ENCODE data around the gene TTC39B.
A peak's percentile ranks its signal among the peaks of the same experiment; 100 is the strongest.
"Not testable (repeated sequence)": the region's sequence is repeated elsewhere in the genome, so short reads cannot be mapped to it uniquely, and the experiment has no call there.

The TTC39B gene

DNA sequence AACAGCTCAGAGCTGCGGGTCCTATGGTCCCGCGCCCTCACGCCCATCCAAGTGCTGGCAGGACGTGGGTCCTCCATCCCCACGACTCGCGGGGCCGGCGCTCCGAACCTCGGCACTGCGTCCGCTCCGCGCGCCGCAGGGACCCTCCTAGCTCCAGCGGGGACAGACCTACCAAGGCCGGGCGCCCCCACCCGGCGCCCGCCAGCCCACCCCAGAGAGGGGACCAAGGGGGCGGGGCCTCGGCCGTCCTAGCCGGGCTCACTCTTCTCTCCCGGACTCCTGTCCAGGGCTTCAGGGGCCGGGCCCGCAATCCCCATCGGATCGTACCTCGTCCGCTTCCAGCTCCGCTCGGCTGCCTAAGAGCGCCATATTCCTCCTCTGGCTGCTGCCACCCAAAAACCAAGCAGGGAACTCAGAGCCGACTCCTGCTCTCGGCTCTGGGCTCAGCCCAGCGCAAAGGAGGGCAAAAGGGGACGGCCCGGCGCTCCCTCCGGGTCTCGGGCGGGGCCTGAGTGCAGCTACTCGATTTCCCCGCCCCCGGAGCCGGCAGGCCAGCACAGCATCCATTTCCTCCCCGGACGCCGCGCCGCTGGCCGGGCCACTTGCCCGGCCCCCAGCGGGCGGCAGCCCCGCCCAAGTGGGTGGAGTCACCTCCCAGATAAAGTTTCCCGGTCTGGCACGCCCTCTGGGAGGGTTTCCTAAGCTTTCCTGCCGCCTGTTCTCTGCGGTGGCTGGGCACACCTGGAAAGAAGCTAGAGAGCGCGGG is at the start of gene TTC39B:
Gene TTC39B, minus strand, starts transcription at position 460 of the 766 bp plus-strand sequence. Its CDS starts 91 bp downstream, at position 369.
- Mint-ChIP-seq H3K36me3 (ENCODE audit: low read depth) (peaks cover 20% of the 10 kb centered on the region), H3K27ac (peak within 1 kb of the TSS; percentile 98), H3K27me3 (ENCODE audit: low read depth) (no peaks in the 10 kb centered on the region)

DNA sequence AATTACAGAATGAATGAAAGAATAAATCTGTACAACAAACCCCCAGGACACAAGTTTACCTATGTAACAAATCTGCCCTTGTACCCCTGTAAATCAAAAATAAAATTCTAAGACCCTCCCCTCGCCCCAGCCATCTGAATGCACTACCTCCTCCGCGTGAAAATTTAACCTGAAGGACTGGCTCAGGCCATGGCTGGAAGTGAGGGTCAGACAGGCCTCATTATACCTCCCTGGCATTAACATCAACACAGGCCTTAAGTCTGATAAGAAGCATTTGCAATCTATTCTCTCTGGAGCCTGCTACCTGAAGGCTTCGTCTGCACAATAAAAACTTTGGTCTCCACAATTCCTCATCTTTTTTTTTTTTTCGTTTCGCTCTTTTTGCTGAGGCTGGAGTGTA is 48.7 kb upstream of the TTC39B start:
- Mint-ChIP-seq H3K27me3 (ENCODE audit: low read depth) (no peaks in the 10 kb centered on the region), H3K4me3 (no peak overlapping the region), H3K4me1 (ENCODE audit: low read depth) (peaks cover 22% of the 10 kb centered on the region), H3K9me3 (no peaks in the 10 kb centered on the region), H3K36me3 (ENCODE audit: low read depth) (no peaks in the 10 kb centered on the region), H3K27ac (no peak overlapping the region)
- DNase-seq (ENCODE audit: low spot score): no peak

More for the DNA sequence above, at the start of gene TTC39B:
- peak; percentile 89 for DNase-seq (ENCODE audit: low spot score)
- peak within 1 kb of the TSS; percentile 99 for H3K4me3 Mint-ChIP-seq
- peaks cover 8% of the 10 kb centered on the region for H3K9me3 Mint-ChIP-seq
- peaks cover 50% of the 10 kb centered on the region for H3K4me1 Mint-ChIP-seq (ENCODE audit: low read depth)

DNA sequence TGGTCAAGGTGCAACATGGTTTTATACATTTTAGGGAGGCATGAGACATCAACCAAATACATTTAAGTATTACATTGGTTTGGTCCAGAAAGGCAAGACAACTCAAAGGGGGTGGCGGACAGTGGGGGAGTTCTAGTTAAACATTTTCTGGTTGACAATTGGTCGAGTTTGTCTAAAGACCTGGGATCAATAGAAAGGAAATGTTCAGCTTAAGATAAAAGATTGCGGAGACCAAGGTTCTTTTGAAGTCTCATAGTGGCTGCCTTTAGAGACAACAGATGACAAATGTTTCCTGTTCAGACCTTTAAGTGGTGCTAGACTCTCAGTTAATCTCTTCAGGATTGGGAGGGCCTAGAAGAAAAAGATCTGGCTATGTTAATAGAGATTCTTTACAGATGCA is 47.7 kb upstream of the TTC39B start:
- Mint-ChIP-seq H3K27ac (peak overlapping the region; percentile 41), H3K4me3 (no peak overlapping the region), H3K36me3 (ENCODE audit: low read depth) (no peaks in the 10 kb centered on the region), H3K4me1 (ENCODE audit: low read depth) (peaks cover 22% of the 10 kb centered on the region), H3K27me3 (ENCODE audit: low read depth) (no peaks in the 10 kb centered on the region), H3K9me3 (no peaks in the 10 kb centered on the region)
- DNase-seq (ENCODE audit: low spot score): no peak

DNA sequence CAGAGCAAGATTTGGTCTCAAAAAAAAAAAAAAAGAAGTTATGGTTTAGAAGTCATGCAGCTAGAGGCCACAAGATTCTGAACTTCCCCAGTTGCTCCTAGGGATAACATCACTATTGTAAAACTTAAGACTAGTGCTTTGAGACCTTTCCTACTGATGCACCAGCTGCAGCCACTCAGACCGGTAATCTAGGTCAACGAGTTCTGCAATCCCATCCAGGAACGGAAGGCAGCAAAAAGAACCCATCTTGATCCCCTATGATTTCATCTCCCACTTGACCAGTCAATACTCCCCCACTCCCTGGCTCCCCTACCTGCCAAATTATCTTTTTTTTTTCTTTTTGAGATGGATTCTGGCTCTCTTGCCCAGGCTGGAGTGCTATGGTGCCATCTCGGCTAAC is 46.9 kb upstream of the TTC39B start:
- Mint-ChIP-seq H3K27me3 (ENCODE audit: low read depth) (no peaks in the 10 kb centered on the region), H3K9me3 (no peaks in the 10 kb centered on the region), H3K4me1 (ENCODE audit: low read depth) (peaks cover 22% of the 10 kb centered on the region)

DNA sequence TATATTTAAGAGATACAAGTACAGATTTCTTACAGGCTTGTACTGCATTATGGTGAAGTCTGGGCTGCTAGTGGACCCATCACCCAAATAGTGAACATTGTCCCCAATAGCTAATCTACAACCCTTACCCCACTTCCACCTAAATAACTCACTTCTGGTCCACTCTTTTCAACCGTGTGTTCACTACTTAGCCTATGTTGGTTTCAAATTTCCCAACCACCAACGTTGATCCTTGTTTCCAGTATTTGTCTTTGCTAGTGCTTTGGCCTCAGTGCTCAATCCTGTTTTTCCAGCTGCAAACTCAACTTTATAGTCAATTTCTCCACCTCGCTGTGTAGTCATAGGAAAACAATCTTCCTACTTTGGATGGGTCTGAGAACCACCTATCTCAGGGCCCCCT is 45.3 kb upstream of the TTC39B start:
- Mint-ChIP-seq H3K27me3 (ENCODE audit: low read depth) (no peaks in the 10 kb centered on the region), H3K27ac (no peak overlapping the region), H3K4me1 (ENCODE audit: low read depth) (peaks cover 21% of the 10 kb centered on the region), H3K4me3 (no peak overlapping the region), H3K36me3 (ENCODE audit: low read depth) (no peaks in the 10 kb centered on the region), H3K9me3 (no peaks in the 10 kb centered on the region)
- DNase-seq (ENCODE audit: low spot score): no peak

More for the DNA sequence above, 46.9 kb upstream of the TTC39B start:
- Mint-ChIP-seq H3K27ac (no peak overlapping the region), H3K36me3 (ENCODE audit: low read depth) (no peaks in the 10 kb centered on the region), H3K4me3 (no peak overlapping the region)
- DNase-seq (ENCODE audit: low spot score): no peak

DNA sequence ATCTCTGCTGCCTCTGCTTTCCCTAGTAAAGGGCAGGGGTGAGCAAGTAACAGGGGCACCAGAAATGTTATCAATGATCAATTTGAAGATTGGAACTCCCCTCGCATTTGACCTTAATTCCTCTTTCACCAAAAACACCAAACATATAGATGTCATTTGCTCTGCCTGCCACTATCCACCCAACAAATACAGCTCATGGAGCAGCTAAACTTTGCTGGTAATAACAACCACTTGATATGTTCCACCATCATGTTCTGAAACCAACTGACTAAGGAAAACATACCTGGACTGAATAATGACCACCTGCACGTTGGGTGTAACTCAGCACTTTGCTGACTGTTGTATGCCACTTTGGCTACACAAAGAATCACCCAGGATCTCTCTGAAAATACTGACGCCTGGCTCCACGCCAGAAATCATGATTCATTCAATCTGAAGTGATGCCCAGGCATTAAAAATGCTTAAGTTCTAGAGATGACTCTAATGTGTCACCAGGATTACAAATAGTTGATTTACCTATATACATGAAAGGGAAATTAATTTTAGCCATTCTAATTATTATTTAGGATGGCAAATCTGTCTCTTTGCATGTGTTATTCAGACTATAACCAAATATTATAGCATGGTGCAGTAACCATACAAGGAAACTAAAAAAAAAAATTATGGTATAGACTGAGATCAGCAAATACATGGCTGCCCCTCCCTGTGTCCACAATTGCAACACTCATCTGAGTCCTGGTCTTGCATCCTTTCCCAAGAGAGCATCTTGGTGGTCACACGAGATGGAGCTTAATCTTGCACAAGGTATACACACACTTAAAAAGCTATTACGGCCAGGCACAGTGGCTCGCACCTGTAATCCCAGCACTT is 43.1 kb upstream of the TTC39B start:
- no peak overlapping the region for H3K4me3 Mint-ChIP-seq
- DNase-seq (ENCODE audit: low spot score): no peak
- H3K27me3 Mint-ChIP-seq (ENCODE audit: low read depth): no peaks in the 10 kb centered on the region
- H3K9me3 Mint-ChIP-seq: no peaks in the 10 kb centered on the region
- H3K27ac Mint-ChIP-seq: no peak overlapping the region
- H3K4me1 Mint-ChIP-seq (ENCODE audit: low read depth): peaks cover 12% of the 10 kb centered on the region
- no peaks in the 10 kb centered on the region for H3K36me3 Mint-ChIP-seq (ENCODE audit: low read depth)

DNA sequence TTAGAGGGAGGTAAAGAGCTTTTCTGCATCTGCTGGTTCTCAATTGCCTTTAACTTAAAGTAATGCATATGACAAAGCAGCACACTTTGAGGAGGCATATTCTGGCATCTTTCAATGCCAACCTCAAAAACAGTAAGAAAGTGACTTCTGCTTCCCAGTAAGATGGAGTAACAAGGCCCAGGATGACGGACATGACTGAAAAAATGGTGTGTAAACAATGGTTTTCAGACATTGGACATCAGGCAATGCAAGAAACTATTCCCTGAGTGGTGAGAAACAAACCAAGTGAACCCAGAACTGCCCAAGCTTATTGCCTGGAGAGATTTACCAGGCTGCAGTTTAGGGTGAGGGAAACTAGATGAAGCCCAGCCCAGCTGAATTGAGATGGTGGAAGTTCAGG is 39.8 kb upstream of the TTC39B start:
- no peak overlapping the region for H3K4me3 Mint-ChIP-seq
- peaks cover 1% of the 10 kb centered on the region for H3K36me3 Mint-ChIP-seq (ENCODE audit: low read depth)
- no peaks in the 10 kb centered on the region for H3K9me3 Mint-ChIP-seq
- peaks cover 4% of the 10 kb centered on the region for H3K4me1 Mint-ChIP-seq (ENCODE audit: low read depth)
- no peak for DNase-seq (ENCODE audit: low spot score)
- no peak overlapping the region for H3K27ac Mint-ChIP-seq
- H3K27me3 Mint-ChIP-seq (ENCODE audit: low read depth): no peaks in the 10 kb centered on the region

DNA sequence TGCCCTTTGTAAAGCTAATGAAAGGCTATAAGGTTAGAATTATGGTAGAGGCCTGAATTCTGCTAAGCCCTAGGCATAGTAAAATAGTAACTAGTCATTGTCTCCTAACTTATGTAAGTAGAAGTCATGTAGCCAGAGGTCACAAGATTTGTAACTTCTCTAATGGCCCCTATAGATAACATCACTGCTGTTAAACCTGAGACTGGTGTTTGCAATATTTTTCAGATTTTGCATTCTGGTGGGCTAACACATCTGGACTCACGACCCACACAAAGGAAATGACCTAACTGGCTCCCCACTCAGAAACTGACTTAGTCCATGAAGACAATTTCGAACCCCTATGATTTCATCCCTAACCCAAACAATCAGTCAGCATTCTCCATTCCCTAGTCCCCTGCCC is 37.2 kb upstream of the TTC39B start:
- Mint-ChIP-seq H3K9me3 (peaks cover 4% of the 10 kb centered on the region), H3K27me3 (ENCODE audit: low read depth) (peaks cover 8% of the 10 kb centered on the region), H3K27ac (no peak overlapping the region), H3K36me3 (ENCODE audit: low read depth) (peaks cover 1% of the 10 kb centered on the region), H3K4me3 (no peak overlapping the region), H3K4me1 (ENCODE audit: low read depth) (no peaks in the 10 kb centered on the region)
- DNase-seq (ENCODE audit: low spot score): no peak

DNA sequence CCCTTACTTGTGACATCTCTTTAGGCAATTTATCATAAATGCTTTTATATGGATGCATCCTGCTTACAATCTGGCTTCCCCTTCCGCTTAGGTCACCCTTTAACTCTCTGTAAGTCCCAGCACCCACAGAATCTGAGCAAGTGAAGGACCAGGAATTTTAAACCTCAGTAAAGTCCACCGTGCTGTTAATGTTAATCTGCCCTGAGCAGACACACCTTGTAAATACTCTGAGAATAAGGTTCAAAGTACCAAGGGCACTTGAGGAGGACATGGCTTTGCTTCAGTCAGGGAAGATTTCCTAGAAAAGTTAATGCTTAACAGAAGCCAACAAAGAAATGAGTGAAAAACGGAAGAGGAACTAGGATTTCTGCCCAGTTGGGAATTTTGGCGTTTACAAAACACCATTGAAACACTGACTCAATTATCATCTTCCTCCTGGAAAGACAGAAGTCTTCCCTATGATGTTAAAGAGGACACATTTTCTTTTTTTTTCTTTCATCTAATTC is 26.4 kb upstream of the TTC39B start:
- no peak for DNase-seq (ENCODE audit: low spot score)

DNA sequence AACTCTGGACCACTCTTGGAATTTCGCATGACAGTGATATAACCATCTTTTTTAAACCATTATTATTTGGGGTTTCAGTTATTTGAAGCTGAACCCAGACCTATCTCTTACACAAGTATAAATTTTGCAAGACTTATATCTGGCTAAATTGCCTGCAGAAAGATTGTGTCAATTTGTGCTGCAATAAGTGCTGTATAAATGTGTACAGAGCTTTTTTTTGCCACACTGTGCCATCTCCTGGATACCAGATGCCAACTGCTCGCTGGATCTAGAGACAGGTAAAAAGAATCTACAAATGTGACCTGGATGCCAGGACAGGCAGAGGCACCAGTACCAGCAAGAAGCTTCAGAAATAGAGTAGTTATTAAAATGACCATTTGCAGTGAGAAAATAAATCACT is 25.9 kb upstream of the TTC39B start:
- no peak overlapping the region for H3K27ac Mint-ChIP-seq
- H3K4me3 Mint-ChIP-seq: no peak overlapping the region
- H3K4me1 Mint-ChIP-seq (ENCODE audit: low read depth): no peaks in the 10 kb centered on the region
- no peak for DNase-seq (ENCODE audit: low spot score)
- no peaks in the 10 kb centered on the region for H3K9me3 Mint-ChIP-seq
- H3K27me3 Mint-ChIP-seq (ENCODE audit: low read depth): peaks cover 22% of the 10 kb centered on the region
- no peaks in the 10 kb centered on the region for H3K36me3 Mint-ChIP-seq (ENCODE audit: low read depth)

More for the DNA sequence above, 26.4 kb upstream of the TTC39B start:
- Mint-ChIP-seq H3K9me3 (no peaks in the 10 kb centered on the region), H3K4me1 (ENCODE audit: low read depth) (no peaks in the 10 kb centered on the region), H3K27ac (no peak overlapping the region), H3K27me3 (ENCODE audit: low read depth) (peaks cover 21% of the 10 kb centered on the region), H3K36me3 (ENCODE audit: low read depth) (no peaks in the 10 kb centered on the region), H3K4me3 (no peak overlapping the region)

DNA sequence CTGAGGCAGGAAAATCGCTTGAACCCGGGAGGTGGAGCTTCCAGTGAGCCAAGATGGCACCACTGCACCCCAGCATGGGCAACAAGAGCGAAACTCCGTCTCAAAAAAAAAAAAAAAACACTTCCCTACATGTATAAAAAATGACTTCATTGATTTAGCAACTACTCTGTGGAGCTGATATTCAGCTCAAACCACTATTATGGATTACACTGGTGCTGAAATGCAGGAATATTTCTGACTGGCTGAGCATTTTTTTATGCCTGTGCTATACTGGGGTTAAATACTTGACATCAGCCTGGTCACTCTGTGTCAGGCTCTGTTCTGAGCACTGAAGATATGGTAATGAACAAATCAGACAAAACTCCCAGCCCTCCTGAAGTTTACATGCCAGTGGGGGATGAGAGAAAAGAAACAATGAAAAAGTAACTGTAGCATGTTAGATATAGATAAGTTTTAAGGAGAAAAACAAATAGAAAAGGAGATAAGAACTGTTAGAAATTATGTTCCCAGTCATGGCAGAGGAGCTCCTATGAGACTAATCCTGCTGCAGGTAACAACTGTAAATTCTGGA is 22.6 kb upstream of the TTC39B start:
- no peak overlapping the region for H3K27ac Mint-ChIP-seq
- H3K36me3 Mint-ChIP-seq (ENCODE audit: low read depth): no peaks in the 10 kb centered on the region
- H3K4me3 Mint-ChIP-seq: no peak overlapping the region
- no peak for DNase-seq (ENCODE audit: low spot score)
- H3K27me3 Mint-ChIP-seq (ENCODE audit: low read depth): peaks cover 18% of the 10 kb centered on the region
- no peaks in the 10 kb centered on the region for H3K4me1 Mint-ChIP-seq (ENCODE audit: low read depth)
- peaks cover 6% of the 10 kb centered on the region for H3K9me3 Mint-ChIP-seq

DNA sequence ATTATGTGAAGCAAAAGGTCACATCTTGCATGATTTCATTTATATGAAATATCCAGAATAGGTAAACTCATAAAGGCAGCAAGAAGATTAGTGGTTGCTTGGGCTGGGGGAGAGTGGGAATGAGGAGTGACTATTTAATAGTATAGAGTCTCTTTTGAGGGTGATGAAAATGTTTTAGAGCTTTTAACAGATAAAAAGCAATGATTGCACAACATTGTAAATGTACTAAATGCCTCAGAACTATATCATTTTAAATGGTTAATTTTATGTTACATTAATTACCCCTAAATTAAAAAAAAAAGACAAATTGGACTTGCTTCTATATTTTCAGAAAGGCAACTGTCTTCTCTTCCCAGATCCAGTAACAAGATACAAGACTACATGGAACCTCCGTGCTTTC is 21.9 kb upstream of the TTC39B start:
- peaks cover 3% of the 10 kb centered on the region for H3K36me3 Mint-ChIP-seq (ENCODE audit: low read depth)

DNA sequence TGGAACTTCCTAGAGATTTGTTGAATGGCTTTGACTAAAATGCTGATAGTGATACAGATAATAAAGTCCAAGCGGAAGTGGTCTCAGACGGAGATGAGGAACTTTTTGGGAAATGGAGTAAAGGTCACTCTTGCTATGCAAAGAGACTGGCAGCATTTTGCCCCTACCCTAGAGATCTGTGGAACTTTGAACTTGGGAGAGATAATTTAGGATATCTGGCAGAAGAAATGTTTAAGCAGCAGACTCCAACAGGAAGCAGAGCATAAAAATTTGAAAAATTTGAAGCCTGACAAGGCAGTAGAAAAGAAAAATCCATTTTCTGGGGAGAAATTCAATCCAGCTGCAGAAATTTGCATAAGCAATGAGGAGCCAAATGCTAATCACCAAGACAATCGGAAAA is 15.7 kb upstream of the TTC39B start:
- not testable (repeated sequence) for H3K27ac Mint-ChIP-seq, H3K4me3 Mint-ChIP-seq

More for the DNA sequence above, 21.9 kb upstream of the TTC39B start:
- Mint-ChIP-seq H3K4me3 (no peak overlapping the region), H3K27me3 (ENCODE audit: low read depth) (peaks cover 18% of the 10 kb centered on the region), H3K9me3 (peaks cover 13% of the 10 kb centered on the region), H3K4me1 (ENCODE audit: low read depth) (no peaks in the 10 kb centered on the region), H3K27ac (no peak overlapping the region)
- DNase-seq (ENCODE audit: low spot score): no peak

DNA sequence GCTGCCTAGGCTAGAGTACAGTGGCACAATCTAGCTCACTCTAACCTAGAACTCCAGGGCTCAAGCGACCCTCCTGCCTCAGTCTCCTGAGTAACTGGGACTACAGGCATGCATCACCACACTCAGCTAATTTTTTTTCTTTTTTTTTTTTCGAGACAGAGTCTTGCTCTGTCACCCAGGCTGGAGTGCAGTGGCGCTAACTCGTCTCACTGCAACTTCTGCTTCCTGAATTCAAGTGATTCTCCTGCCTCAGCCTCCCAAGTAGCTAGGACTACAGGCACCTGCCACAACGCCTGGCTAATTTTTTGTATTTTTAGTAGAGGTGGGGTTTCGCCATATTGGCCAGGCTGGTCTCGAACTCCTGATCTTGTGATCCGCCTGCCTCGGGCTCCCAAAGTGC is 12.6 kb upstream of the TTC39B start:
- H3K27me3 Mint-ChIP-seq (ENCODE audit: low read depth); H3K4me1 Mint-ChIP-seq (ENCODE audit: low read depth); H3K4me3 Mint-ChIP-seq; H3K27ac Mint-ChIP-seq; H3K36me3 Mint-ChIP-seq (ENCODE audit: low read depth); DNase-seq (ENCODE audit: low spot score): not testable (repeated sequence)
- H3K9me3 Mint-ChIP-seq: peaks cover 20% of the 10 kb centered on the region

More for the DNA sequence above, 15.7 kb upstream of the TTC39B start:
- H3K36me3 Mint-ChIP-seq (ENCODE audit: low read depth); H3K4me1 Mint-ChIP-seq (ENCODE audit: low read depth); DNase-seq (ENCODE audit: low spot score); H3K27me3 Mint-ChIP-seq (ENCODE audit: low read depth): not testable (repeated sequence)
- H3K9me3 Mint-ChIP-seq: peaks cover 26% of the 10 kb centered on the region
